ENCODE results near the gene C19orf47.

C19orf47 gene

DNA sequence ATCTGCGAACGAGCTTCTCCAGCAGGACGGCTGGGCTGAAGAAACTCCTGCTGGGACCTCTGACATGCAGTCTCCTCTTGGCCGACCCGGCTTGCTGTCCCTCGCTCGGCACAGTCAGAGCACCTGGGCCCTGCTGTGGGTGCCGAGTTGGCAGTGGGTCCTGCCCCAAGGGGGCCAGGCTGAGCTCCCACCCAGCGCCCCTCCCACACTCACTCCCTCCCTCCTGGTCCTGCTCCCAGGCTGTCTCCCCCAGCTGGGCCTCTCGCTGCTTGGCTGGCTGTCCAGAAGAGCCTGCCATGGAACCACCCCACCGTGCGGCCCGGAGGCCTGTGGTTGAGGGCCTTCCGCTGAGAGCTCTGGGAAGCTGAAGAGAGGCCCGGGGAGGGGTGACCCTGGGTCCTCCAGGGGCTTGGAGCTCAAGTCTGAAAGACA lies 69.1 kb downstream of the C19orf47 start:
- Histone ChIP-seq H3K9ac (ENCODE audit: low read depth, low read length) (no peak overlapping the region), H3K4me1 (ENCODE audit: control insufficient read depth, insufficient read depth, low read length) (peaks cover 14% of the 10 kb centered on the region), H3K4me3 (ENCODE audit: low read depth, low read length) (no peak overlapping the region), H3K27ac (ENCODE audit: low read depth, low read length) (no peak overlapping the region), H3K9me3 (ENCODE audit: control insufficient read depth, insufficient read depth, low read length) (no peaks in the 10 kb centered on the region), H3K36me3 (ENCODE audit: control insufficient read depth, insufficient read depth, low read length) (peaks cover 9% of the 10 kb centered on the region; the same call in 1 of the 2 replicates), H3K27me3 (ENCODE audit: control insufficient read depth, insufficient read depth, low read length) (no peaks in the 10 kb centered on the region)

DNA sequence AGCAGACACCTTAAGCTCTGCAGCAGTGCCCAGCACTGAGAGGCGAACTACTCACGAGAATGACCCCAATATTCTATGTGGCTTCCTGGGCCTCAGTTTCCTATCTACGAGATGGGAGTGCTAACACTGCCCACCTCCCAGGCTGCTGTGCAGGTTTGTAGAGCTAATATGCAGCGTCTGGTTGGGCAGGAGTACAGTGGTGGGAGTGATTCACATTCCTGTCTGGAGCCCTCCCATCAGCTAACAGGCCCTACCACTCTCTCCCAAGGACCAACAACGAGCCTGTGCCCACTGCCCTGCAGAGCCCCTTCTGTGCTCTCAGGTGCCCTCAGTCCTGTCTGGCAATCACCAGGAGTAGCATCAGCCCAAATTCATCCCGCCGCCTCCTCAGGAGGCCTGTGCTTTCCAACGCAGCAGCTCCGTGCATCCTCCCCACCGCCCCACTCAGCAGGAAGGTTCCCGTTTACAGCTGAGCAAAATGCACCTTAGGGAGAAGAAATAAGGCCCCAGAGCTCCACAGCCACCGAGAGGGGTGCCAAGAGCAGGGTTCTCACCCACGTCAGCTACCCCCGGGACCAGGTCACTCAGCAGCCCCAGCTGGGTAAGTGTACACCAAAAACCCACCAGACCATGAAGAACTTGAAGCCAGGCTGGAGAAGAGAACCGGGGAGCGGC lies 69.7 kb downstream of the C19orf47 start:
- Histone ChIP-seq H3K4me3 (ENCODE audit: low read depth, low read length) (no peak overlapping the region), H3K9ac (ENCODE audit: low read depth, low read length) (no peak overlapping the region), H3K27ac (ENCODE audit: low read depth, low read length) (no peak overlapping the region), H3K4me1 (ENCODE audit: control insufficient read depth, insufficient read depth, low read length) (peaks cover 8% of the 10 kb centered on the region; the same call in 1 of the 2 replicates), H3K36me3 (ENCODE audit: control insufficient read depth, insufficient read depth, low read length) (peaks cover 9% of the 10 kb centered on the region; the same call in 1 of the 2 replicates), H3K27me3 (ENCODE audit: control insufficient read depth, insufficient read depth, low read length) (no peaks in the 10 kb centered on the region), H3K9me3 (ENCODE audit: control insufficient read depth, insufficient read depth, low read length) (no peaks in the 10 kb centered on the region)

DNA sequence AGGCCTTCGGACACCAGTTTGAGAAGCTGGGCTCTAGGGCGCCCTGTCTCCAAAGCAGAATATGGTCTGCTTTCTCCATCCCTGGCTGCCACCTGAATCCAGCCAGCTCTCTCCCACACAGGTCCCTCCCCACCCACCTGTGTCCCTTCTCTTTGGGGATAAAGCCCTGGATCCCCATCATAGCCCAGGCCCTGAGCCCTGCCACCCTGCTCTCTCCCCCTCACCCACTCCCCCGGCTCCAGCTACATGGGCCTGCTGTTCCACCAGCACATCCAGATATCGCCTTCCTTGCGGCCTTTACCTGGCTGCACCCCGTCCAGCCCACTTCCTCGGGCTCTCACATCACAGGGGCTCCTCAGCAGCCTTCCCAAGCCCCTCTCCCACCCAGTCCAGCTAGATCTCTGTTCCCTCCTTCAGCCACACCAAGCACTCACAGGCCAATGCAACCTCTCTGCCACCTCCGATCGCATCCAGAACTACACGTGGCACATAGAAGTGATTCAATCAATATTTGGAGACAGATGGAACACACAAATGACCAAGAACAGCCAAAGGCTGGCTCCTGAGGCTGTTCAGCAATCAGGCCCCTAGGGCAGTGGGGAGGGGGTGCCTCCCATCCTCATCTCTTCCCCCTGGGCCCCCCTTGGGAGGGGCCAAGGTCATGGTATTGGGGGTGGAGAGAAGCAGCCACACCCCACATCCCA lies 70.7 kb downstream of the C19orf47 start:
- no peaks in the 10 kb centered on the region for H3K9me3 ChIP-seq (ENCODE audit: control insufficient read depth, insufficient read depth, low read length)
- no peak overlapping the region for H3K27ac ChIP-seq (ENCODE audit: low read depth, low read length)
- peaks cover 7% of the 10 kb centered on the region; the same call in 1 of the 2 replicates for H3K36me3 ChIP-seq (ENCODE audit: control insufficient read depth, insufficient read depth, low read length)
- no peaks in the 10 kb centered on the region for H3K27me3 ChIP-seq (ENCODE audit: control insufficient read depth, insufficient read depth, low read length)
- no peak overlapping the region for H3K4me3 ChIP-seq (ENCODE audit: low read depth, low read length)
- H3K9ac ChIP-seq (ENCODE audit: low read depth, low read length): no peak overlapping the region
- peaks cover 7% of the 10 kb centered on the region; the same call in 1 of the 2 replicates for H3K4me1 ChIP-seq (ENCODE audit: control insufficient read depth, insufficient read depth, low read length)

DNA sequence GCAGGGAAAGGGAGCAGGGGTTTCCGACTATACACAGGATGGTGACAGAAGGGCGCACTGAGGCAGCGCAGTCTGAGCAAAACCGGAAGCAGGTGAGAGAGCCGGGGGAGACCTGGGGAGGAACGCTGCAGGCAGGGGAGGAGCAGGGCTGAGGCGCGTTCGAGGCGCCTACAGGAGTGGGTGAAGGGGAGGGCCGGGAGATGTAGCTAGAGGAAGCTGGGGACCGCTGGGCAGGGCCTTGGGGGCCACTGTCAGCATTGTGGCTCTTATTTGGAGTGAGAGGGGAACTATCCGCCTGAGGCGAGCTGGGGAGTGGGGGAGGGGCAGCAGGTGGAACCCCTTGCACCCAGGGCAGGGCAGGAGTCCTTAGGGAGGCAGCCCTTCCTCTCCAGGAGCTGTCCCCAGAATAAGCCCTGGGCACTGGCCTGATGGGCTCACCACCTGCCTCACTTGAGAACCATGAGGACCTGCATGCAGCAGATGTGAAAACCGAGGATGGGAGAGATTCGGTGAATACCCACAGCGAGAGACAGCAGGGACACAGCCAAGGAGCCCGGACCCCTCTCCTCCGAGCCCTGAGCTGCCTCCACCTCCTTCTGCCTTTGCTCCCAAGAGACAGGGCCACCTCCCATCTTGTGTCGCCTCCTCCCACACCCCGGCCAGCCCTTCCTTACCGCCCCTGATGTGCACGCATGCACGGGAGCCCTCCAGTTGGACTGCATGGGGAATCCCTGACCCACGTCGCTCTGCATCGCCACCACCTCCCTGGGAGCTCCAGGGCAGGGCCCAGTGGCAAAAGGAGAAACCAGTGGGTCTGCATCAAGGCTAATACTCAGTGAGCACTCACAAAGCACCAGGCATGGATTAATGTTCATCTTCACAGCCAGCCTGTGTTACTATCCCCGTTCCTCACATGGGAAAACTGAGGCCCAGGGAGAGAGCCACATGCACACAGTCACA lies 73.3 kb downstream of the C19orf47 start:
- no peak overlapping the region for H3K9ac ChIP-seq (ENCODE audit: low read depth, low read length)
- no peaks in the 10 kb centered on the region for H3K9me3 ChIP-seq (ENCODE audit: control insufficient read depth, insufficient read depth, low read length)
- peaks cover 7% of the 10 kb centered on the region; the same call in 1 of the 2 replicates for H3K4me1 ChIP-seq (ENCODE audit: control insufficient read depth, insufficient read depth, low read length)
- H3K27ac ChIP-seq (ENCODE audit: low read depth, low read length): no peak overlapping the region
- H3K27me3 ChIP-seq (ENCODE audit: control insufficient read depth, insufficient read depth, low read length): no peaks in the 10 kb centered on the region
- no peak overlapping the region for H3K4me3 ChIP-seq (ENCODE audit: low read depth, low read length)
- H3K36me3 ChIP-seq (ENCODE audit: control insufficient read depth, insufficient read depth, low read length): no peaks in the 10 kb centered on the region

DNA sequence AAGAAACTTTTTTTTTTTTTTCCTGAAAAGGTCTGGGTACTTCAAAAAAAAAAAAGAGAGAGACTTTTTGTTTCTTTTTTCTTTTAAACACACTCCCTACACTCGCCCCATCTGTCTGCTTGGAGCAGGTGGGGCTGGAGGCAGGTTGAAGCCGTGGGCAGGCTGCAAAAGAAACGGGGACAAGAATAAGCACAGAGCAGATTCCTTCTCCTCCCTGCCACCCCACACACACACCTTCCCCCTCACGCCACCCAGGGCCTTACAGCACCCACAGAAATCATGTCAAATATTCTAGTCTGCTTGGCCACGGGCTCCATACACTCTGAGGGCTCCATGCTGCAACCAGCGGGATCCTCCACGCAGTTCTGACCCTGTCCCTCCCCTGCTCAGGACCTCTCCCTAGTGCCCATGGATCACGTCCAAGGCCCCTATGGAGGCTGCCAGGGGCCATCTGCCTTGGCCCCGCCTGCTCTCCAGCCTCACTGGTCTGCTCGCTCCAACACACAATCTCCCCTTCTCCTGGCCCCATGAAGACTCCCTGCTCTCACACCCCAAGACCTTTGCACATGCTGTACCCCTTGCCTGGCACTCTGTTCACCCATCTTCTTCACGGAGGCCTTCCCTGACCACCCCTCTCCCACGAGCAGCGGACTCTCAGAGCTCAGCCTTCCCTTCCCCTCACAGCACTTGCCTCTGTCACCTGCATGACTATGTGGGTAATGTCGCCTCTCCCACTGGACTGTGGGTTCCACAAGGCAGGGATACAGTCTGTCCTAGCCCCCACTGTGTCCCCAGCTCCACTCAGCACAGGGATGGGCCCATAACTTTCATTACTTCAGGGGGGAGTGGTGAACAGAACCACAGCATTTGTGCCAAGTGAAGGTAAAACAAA lies 74.5 kb downstream of the C19orf47 start:
- Histone ChIP-seq H3K27me3 (ENCODE audit: control insufficient read depth, insufficient read depth, low read length) (no peaks in the 10 kb centered on the region), H3K27ac (ENCODE audit: low read depth, low read length) (no peak overlapping the region), H3K9ac (ENCODE audit: low read depth, low read length) (no peak overlapping the region), H3K36me3 (ENCODE audit: control insufficient read depth, insufficient read depth, low read length) (no peaks in the 10 kb centered on the region), H3K4me1 (ENCODE audit: control insufficient read depth, insufficient read depth, low read length) (peaks cover 7% of the 10 kb centered on the region; the same call in 1 of the 2 replicates), H3K4me3 (ENCODE audit: low read depth, low read length) (no peak overlapping the region), H3K9me3 (ENCODE audit: control insufficient read depth, insufficient read depth, low read length) (no peaks in the 10 kb centered on the region)

DNA sequence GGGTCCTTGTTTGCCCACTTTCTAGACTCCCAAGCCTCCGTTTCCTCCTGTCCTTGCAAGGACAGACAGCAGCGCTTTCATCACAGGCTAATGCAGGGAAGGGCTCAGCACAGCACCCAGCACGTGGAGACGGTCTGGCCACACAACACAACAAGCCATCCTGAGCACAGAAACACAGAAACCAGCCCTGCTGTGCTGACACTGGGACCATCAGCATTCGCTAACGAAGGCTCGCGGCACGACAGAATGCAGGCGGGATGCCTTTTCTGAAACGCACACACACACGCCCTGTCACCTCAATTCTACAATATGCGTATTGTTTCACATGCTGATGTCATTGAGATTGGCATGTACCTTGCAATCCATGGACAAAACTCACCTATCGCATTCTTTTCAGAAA lies 75.9 kb downstream of the C19orf47 start:
- Histone ChIP-seq H3K9me3 (ENCODE audit: control insufficient read depth, insufficient read depth, low read length) (no peaks in the 10 kb centered on the region), H3K9ac (ENCODE audit: low read depth, low read length) (no peak overlapping the region), H3K27me3 (ENCODE audit: control insufficient read depth, insufficient read depth, low read length) (no peaks in the 10 kb centered on the region), H3K27ac (ENCODE audit: low read depth, low read length) (no peak overlapping the region), H3K36me3 (ENCODE audit: control insufficient read depth, insufficient read depth, low read length) (no peaks in the 10 kb centered on the region), H3K4me3 (ENCODE audit: low read depth, low read length) (no peak overlapping the region), H3K4me1 (ENCODE audit: control insufficient read depth, insufficient read depth, low read length) (peaks cover 7% of the 10 kb centered on the region; the same call in 1 of the 2 replicates)

DNA sequence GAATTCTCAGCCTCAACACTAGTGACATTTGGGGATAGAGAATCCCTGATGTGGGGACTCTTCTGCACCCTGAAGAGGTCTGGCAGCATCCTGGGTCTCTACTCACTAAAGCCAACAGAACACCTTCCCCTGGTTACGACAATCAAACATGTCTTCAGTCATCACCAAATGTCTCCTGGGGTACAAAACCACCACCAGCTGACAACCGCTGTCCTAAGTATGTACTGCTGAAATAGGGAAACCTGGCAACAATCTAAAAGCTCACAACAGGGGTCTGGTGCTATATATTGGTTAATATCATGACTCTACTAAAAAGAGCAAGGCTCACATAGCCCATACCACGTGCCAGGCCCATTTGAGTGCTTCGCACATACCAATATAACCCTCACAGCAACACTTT lies 76.5 kb downstream of the C19orf47 start:
- Histone ChIP-seq H3K27ac (ENCODE audit: low read depth, low read length) (no peak overlapping the region), H3K4me3 (ENCODE audit: low read depth, low read length) (no peak overlapping the region), H3K9ac (ENCODE audit: low read depth, low read length) (no peak overlapping the region), H3K36me3 (ENCODE audit: control insufficient read depth, insufficient read depth, low read length) (no peaks in the 10 kb centered on the region), H3K4me1 (ENCODE audit: control insufficient read depth, insufficient read depth, low read length) (peaks cover 7% of the 10 kb centered on the region; the same call in 1 of the 2 replicates), H3K27me3 (ENCODE audit: control insufficient read depth, insufficient read depth, low read length) (no peaks in the 10 kb centered on the region), H3K9me3 (ENCODE audit: control insufficient read depth, insufficient read depth, low read length) (no peaks in the 10 kb centered on the region)

DNA sequence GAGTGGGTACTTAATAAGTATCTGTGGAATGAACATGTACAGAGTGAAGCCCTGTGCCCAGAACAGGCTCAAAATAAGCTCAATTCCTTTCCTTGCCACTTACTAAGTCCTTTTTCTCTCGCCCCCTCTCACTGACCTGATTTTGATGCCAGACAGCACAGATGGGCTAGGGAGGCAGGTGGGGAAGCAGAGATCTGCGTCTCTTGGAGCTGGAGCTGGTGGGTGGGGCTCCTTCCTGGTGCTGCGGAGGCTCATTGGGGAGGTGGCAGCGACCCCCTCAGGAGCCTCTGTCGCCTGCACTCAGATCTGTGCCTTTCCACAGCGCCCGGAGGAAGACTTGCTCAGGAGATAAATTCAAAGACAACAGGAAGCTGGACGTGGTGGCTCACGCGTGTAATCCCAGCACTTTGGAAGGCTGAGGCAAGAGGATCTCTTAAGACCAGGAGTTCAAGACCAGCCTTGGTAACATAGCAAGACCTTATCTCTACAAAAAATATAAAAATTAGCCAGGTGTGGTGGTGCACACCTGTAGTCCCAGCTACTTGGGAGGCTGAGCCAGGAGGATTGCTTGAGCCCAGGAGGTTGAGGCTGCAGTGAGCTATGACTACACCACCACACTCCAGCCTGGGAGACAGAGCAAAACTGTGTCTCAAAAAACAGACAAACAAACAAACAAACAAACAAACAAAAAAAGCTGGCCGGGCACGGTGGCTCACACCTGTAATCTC lies 77.7 kb downstream of the C19orf47 start:
- no peak overlapping the region for H3K9ac ChIP-seq (ENCODE audit: low read depth, low read length)
- H3K36me3 ChIP-seq (ENCODE audit: control insufficient read depth, insufficient read depth, low read length): no peaks in the 10 kb centered on the region
- no peaks in the 10 kb centered on the region for H3K27me3 ChIP-seq (ENCODE audit: control insufficient read depth, insufficient read depth, low read length)
- H3K27ac ChIP-seq (ENCODE audit: low read depth, low read length): no peak overlapping the region
- H3K4me1 ChIP-seq (ENCODE audit: control insufficient read depth, insufficient read depth, low read length): peaks cover 7% of the 10 kb centered on the region; the same call in 1 of the 2 replicates
- H3K9me3 ChIP-seq (ENCODE audit: control insufficient read depth, insufficient read depth, low read length): no peaks in the 10 kb centered on the region
- no peak overlapping the region for H3K4me3 ChIP-seq (ENCODE audit: low read depth, low read length)

All from HUES48 (cell line).